NCI-H1694 (cell line): ENCODE results near the gene SPO11.

Experiments
- DNase-seq: peaks from one replicate; lab custom pipeline; 2025; lab: John Stamatoyannopoulos, UW

Gene SPO11

DNA sequence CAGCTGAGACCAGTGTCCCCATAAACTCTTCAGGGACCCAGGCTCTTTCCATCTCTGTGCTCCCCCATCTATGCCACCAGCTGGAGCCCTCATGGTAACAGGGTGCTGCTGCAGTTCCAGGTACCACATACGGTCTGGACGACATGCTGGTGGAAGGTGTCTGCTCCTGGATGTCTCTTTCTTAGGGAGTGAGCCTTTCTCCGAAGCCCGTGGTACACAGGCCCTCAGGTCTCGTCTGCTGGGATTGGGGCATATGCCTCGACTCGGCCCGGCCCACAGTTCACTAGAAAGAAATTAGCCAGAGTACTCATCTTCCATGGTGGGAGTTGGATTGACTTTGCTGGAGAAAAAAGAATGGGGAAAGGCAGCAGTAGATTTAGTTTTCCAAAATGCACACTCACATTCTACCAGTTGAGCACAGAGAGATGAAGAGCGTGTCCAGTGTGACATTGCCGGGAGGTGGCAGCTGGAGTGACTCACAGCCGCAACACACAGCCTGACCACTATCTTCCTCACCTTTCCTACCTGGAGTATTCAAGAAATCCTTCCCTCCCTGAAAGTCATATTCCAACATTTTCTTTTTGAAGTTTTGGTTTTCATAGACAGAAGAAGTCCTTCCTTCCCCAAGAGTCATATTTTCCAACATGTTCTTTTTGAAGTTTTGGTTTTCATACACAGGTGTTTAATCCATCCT is 18.6 kb upstream of the SPO11 start:
- DNase-seq, result no peak

DNA sequence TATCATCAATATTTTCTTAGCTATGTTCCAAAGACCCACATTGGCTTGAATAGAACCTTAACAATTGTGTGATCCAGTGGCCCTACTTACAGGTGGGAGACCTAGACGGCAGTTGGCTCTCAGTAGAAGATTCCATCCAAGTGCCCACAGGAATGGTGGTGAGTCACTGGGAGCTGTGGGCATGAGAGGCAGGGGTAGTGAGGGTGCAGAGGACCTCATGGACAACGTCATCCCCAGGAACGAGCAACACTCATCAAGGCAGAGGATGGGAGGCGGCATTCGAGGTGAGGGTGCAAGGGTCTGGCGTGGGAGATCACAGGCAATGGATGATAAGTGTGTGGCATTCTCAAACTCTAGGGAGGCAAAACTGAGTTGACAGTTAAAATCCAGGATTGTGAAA is 17.5 kb upstream of the SPO11 start:
- no peak for DNase-seq

DNA sequence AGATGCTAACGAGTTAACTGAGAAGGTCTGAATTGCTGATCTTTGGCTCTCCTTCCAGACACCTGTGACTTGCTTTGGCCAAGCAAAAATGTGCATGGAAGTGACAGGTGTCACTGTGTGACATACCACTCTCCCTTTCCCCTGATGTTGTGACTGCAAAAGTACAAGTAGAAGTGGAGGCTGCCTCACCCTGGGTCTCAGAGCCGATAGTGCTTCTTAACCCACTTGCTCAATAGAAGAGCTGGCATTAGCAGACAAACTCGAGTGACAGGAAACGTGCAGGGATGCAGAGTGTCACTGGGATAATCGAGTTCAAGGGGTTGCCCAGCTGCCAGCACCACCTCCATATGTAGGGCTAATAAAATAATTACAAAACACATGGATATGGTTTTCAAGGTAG is 16.4 kb upstream of the SPO11 start:
- DNase-seq, result no peak

DNA sequence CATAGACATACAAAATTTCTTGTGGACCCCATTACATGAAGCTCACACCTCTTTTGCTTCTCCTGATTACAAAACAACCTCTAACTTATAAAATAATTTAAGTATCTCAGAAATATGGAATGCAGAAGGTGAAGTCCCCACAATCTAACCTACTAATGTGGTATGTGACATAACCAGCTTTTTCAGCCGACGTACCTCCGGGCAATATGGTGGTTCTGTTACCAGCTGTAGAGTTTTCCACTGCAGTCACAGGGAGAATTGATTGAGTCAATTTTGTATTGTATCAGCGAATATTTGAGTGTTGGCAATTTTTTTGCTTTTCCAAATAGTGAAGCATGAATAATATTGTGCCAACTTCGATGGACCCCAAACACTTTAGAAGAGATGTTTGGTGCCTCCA is 15.7 kb upstream of the SPO11 start:
- DNase-seq, result no peak

DNA sequence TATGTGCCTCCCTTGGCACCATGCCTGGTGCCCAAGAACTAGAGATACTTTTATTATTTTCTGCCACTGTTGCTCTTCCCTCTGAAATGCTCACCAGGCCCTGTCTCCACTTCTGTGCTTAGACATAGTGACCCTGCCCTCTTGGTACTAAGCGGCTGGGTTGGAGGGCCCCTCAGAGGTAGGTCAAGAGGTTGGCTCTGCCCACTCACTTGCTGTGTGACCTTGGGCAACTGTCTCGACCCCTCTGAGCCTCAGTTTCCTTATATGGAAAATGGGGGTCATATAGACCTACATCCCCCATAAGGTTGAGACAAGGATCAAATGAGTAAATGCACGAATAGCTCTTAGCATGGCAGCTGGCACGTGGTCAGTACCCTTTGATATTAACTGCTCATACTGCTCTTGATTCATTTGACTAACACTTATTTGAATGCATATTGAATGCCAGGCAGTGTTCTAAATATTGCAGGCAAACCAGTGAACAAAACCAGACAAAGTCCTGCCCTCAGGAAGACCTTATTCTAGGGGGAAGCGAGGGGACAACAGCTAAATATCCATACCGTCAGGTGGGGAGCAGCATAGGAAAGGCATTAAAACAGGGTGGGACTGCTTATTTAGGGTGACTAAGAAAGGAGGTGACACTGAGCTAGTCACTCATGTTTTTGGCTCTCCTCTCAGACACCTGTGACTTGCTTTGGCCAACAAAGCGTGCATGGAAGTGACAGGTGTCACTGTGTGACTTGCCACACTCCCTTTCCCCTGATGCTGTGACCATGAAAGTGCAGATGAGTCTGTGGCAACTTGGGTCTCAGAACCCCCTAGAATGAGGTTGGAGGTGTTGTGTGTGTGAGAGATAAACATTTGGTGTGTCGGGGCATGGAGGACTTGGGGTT is 14.3 kb upstream of the SPO11 start:
- no peak for DNase-seq

DNA sequence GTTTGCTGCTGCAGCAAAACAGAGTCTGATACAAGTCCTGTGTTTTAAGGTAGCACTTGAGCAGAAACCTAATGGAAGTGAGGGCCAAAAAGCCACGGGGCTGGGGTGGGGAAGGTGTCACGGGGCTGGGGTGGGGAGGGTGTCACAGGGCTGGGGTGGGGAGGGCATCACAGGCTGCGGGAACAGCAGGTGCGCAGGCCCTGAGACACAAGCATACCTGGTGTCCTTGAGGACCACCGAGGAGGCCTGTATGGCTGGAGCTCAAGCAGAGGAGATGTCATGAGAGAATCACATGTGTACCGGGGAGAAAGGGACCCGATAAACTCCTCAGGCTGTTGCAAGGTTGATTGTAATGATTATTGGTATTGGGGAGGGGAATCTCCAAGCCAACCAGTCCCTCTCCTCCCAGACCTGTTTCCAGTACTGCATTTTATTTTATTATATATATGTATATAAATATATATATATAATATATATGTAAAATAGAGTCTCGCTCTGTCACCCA is 13.6 kb upstream of the SPO11 start:
- no peak for DNase-seq

DNA sequence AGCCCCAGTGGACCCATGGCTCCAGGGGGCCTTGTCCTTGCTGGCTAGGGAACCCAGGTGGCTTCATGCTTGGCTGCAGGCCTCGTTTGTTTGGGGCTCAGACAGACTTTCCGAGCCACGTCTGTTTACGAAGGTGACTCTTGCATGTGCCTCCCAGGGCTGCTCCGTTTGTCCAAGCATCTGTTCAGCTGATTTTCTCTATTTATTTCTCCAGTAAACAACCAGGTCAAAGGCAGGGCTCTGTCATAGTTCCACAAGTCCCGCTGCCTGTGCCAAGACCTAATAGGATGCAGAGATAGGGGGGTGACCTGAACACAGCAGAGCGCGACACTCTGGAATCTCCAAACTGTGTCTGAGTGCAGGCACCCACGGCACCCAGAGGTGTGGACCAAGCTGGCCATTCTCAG is 12.8 kb upstream of the SPO11 start:
- no peak for DNase-seq

DNA sequence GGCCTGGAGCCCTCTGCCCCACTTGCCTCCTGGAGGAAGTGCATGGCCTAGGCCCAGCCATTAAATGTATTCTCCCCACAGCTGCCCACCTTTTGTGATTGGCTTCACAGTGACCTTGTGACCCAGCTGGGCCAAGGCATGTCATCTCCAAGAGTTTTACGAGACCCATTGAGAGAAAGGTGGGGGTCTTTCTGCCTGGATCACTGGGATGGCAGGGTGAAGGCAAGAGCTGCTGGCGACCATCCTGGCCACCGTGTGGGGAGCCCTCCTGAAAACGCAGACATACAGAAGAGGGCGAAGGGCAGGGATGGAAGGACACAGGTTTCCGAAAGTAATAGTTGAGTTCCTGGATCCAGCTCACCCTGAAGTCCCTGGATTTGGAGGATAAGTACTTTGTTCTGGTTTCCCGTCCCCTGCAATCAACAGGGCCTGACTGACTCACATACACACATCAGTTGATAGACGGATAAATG is 12.3 kb upstream of the SPO11 start:
- DNase-seq, result no peak

DNA sequence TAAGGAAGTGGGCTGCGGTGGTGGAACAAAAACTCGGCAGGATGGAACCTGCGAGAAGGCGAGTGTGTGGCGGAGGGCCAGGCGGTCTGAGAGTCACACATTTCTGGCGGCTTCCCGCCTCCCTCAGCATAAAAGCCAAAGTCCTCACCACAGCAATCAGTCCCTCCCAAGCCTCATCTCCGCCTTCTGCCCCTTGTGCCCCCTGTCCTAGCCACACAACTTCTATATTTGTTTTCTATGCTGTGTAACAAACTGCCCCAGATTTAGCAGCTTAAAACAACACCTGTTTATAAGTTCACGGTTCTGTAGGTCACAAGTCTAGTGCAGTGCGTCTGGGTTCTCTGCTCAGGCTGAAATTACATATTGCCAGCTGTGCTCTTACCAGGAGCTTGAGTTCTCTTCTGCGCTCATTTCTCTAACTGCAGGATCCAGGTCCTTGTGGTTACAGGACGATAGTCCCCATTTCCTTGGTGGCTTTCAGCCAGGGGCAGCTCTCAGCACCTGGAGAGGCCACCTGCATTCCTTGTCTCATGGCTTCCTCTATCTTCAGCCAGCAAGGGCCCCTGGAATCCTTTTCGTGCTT is 11.7 kb upstream of the SPO11 start:
- DNase-seq, result no peak

DNA sequence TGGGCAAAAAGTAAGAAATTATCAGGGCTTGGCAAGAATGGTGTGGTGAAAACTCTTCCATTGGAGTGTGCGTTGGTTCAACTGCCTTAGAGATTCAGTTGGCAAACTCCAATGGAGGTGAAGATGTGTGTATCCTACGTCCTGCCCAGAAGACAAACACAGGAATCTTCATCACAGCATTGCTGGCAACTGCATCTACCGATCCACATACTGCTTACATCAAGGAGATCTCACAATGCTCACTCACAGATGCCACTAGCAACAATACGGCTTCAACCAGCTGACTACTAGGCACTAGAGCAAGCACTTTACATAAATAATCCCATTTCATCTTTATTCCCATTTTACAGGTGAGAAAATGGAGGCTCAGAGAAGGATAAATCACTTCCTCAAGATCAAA is 10.0 kb upstream of the SPO11 start:
- DNase-seq, result no peak

DNA sequence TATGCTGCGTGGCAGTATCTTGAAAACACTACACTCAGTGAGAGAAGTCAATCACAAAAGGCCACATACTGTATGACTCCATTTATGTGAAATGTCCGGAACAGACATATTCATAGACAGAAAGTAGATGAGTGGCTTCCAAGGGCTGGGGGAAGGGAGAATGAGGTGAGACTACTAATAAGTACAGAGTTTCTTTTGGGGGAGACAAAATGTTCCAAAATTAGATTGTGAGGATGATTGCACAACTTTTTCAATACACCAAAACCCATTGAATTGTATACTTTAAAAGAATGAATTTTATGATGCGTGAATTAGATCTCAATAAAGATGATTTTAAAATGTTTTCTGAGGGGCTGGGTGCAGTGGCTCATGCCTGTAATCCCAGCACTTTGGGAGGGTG is 9.2 kb upstream of the SPO11 start:
- DNase-seq, result no peak

DNA sequence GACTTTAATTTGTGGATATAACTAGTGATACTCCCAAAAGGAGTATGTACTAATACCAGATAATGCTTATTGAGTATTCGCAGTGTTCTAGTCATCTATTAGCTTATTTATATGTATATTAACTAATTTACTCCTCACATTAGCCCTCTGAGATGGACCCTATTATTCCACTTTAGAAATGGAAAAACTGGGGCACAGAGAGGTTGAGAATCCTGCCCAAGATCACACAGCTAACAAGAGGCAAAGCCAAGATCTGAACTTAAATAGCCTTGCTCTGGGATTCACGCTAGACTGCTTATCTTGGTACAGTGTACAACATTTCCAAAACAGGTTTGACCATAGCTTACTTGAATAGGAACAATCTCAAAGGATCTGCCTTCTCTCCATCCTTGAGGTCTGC is 8.5 kb upstream of the SPO11 start:
- DNase-seq, result no peak

DNA sequence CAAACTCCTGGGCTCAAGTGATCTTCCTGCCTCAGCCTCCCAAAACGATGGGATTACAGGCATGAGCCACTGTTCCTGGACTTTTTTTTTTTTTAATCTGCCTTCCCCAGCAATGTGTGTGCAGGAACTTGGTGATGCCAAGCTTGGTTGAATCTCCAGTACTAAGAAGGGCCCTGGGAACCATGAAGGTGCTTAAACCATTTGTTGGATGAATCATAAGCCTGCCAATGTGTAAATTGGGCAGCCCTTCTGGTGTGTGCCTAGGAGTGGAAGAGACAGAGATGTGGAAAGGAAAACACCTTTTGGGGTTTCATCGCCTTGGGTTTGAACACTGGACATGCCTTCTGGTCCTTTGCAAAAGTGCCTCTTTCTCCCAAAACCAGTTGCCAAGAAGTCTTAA is 7.1 kb upstream of the SPO11 start:
- DNase-seq, result no peak

DNA sequence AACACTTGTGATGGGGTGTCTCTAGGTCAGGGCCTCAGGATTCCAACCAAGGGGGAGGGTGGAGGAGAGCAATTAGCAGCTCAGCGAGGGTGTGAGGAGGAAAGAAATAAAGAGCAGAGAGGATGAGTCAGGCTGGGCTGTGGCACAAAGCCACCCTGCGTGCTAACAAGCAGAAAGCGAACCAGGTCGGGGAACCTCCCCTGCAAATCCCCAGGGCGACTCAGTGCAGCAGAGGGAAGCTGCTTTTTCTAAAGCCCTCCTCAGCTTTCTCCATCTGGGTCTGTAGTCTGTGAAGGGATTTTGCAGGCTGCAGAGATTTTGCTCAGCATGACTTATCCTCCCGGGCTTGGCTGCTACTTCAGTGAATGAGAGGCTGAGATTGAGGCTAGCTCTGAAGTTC is 6.6 kb upstream of the SPO11 start:
- no peak for DNase-seq

DNA sequence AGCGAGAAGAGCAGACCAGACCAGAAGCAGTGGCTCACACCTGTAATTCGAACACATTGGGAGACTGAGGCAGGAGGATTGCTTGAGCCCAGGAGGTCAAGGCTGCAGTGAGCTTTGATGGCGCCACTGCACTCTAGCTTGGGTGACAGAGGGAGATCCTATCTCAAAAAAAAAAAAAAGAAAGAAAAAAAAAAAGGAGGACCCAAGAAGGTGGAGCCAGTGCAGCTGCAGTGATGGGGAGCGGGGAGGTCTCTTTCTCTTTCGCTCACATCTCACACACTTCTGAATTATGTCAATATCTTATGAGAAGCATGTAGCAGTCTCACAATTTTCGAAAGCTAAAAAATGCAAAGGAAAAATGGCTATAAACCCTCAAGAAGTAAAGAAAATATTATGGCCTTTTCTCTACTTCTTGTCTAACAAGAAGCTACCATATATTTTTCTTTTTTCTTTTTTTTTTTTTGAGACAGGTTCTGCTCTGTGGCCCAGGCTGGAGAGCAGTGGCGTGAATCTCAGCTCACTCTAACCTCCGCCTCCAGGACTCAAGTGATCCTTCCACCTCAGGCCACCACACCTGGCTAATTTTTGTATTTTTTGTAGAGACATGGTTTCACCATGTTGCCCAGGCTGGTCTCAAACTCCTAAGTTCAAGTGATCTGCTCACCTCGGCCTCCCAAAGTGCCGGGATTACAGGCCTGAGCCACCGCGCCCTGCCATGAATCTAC is 3.8 kb upstream of the SPO11 start:
- DNase-seq, result no peak

DNA sequence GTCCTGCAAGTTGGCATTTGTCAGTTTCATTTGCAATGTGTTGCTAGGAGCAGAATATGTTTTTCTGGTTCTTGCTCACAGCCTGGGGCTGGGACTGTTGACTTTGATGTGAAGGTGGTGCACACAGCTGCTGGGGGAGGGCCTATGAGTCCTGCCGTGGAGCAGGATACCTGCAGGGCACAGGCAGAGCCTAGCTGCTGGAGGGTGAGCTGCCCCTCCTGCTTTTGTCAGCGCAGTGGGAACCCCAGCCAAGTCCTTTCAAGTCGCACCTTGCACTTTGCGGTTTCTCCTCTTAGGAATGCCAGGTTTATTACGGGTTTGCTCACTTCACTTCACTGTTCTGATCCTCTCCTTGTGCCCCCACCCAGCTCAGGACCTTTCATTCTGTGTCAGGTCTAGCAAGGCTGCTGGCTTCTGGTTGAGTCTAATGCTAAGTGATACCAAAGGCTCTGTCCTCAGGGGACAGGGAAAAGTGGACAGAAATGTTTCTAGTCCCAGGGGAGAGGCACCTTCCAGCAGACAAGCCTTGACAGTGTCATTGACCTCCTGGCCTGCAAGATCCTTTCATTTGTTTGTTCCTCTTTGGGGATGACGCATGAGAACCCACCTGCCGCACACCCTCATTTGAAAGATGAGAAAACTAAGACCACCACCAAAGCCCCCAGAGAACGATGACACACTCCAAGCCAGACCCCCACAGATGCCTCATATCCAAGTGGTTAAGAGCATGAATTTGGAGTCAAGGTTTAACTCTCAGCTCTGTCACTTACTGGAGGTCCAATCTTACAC is 2.7 kb upstream of the SPO11 start:
- no peak for DNase-seq

DNA sequence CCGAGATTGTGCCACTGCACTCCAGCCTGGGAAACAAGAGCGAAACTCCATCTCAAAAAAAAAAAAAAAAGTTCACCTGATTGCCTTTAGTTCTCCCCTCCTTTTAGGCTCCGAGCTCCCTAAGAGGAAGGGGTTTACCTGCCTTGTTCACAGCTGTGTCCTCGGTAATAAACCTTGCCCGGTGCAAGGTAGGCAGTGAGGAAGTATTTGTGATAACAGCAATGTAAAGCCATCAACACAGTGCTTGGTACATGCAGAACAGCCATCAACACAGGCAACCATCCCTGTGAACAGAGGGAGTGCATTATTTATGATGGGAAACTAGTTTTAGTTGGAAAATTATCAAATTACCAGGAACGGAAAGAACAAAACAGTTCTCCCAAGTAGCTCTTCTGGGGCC is 1.8 kb upstream of the SPO11 start:
- no peak for DNase-seq

DNA sequence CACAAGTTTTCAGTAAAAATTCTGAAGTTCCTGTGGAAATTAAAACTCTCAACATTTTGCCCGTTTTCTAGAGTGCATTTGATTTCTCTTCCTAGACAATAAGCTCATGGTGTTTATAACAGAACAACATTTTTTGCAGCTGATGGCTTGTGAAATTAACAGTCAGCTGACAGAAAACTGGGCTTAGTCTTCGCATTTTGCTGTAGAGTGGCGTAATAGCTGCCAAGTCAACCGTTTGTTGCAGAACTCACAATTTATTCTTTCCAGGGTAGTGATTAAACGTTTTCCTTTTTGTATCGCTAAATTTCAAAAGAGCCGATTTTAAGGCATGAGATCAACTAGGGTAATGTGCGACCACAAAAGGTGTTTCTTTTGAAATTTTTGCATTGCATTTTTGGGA is 1.4 kb downstream of the SPO11 start:
- no peak for DNase-seq

DNA sequence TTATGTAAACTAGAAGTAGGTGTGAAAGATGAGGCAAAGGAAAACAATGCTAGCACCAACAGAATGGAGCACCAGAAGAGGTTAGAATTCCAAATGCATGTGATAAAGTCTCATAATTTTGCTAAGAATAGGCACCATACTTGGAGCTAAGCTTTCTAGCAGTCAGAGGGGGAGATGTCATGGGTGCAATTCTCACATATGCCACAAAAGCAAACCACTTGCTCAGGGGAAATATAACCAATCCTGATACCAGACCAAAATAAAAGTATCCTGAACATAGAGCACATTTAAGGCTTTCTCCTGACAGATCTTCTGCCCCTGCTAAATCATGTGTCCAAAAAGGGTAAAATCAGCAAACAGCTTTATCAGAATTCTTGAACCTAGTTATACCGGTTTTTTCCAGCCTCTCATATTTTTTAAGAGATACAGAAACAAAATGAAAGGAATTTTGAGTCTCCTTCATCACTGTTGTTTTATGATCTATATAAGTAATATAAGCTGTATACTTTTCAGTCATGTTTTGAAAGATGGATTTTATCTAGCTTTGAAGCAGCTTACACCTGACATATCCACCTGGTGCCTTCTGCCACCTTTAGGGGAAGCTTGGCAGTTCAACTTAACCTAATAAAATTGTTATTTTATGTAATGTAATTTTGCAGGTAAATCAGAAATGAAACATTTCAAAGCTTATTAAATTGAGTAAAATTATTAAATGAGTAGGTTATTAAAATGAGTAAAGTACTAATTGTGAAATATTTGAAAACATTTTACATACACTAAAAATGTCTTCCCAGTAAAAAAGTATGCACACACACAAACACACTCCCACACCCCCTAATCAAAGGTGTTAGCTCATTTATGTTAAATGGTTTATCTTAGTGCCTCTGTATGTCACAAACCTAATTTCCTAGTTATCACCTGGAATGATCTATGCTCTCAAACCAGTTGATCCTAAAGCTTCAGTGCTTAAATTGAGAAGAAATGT is 2.8 kb downstream of the SPO11 start:
- no peak for DNase-seq

DNA sequence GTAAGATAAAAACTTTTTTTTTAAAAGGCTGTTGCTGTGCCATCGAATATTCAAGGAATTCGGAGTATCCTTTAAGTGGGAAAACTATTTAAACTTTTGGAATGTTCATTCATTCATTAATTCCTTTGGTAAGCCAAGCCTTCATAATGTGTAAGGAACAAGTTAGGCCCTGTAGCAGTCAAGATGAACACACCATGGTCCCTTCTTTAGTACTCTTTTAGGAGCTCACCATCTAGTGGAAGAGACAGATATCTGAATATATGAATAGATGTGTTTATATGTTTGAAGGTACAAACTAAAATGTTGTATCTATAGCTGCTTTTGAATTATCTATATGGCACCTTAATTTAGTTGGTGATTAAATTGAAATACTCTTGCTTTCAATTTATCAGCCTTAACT is 5.8 kb downstream of the SPO11 start:
- DNase-seq, result no peak
